PC-3 (cell line): ENCODE results near the gene GPN3. TPM values are rescaled to one million over a fixed set of nuclear protein-coding genes. Genes with fewer than 3 reads are reported as not detected.

ENCODE experiments used
- ATAC-seq: fragments of 200-7000 bp; cut with Tn5 transposase; 2 replicates; pipeline ENCODE4 v1.9.1; 2020; ENCODE audit warnings: mild to moderate bottlenecking, moderate library complexity
- BruUV-seq: library from RNA; stranded (reverse); fragments of 400-500 nt; replicated peaks from 2 replicates; lab custom pipeline; 2021; lab: Mats Ljungman, UMichigan
- CTCF ChIA-PET: fragments of 300-600 bp; sonication (Branson Sonifier 250); formaldehyde crosslinking; loops from one replicate; lab custom pipeline; 2022; ENCODE audit warnings: antibody characterized with exemption; lab: Charles Lee
- POLR2A ChIA-PET: fragments of 300-600 bp; sonication (Branson Sonifier 250); formaldehyde crosslinking; loops from one replicate; lab custom pipeline; 2022; ENCODE audit warnings: antibody characterized with exemption; ENCODE audit not compliant: unreplicated experiment; lab: Charles Lee
- DNase-seq: peaks from one replicate; pipeline ENCODE4 v3.0.0-alpha.2; 2015
- H2AFZ ChIP-seq: fragments of 300-600 bp; sonication (generic); 2 replicates; pipeline ENCODE4 v1.6.0; 2016; ENCODE audit warnings: antibody characterized with exemption, low read length
- H3F3A ChIP-seq: fragments of 300-600 bp; sonication (generic); one replicate; pipeline ENCODE4 v1.6.0; 2017; ENCODE audit warnings: antibody characterized with exemption, low read length, control low read depth, mild to moderate bottlenecking; ENCODE audit not compliant: unreplicated experiment
- H3K27ac ChIP-seq: fragments of 300-600 bp; sonication (generic); 2 replicates; pipeline ENCODE4 v1.5.1; 2016; ENCODE audit warnings: mild to moderate bottlenecking, low read length
- H3K27me3 ChIP-seq: fragments of 300-600 bp; sonication (generic); 2 replicates; pipeline ENCODE4 v1.6.1; 2016; ENCODE audit warnings: low read length, mixed read lengths
- H3K36me3 ChIP-seq: fragments of 300-600 bp; sonication (generic); 2 replicates; pipeline ENCODE4 v1.6.1; 2016; ENCODE audit warnings: low read depth, mixed run types, low read length, mixed read lengths
- H3K4me1 ChIP-seq: fragments of 300-600 bp; sonication (generic); 2 replicates; pipeline ENCODE4 v1.5.1; 2016; ENCODE audit warnings: low read length; ENCODE audit not compliant: insufficient read depth
- H3K4me2 ChIP-seq: fragments of 300-600 bp; sonication (generic); 2 replicates; pipeline ENCODE4 v1.6.0; 2016; ENCODE audit warnings: low read length
- H3K4me3 ChIP-seq: fragments of 300-600 bp; sonication (generic); 2 replicates; pipeline ENCODE4 v1.5.1; 2016; ENCODE audit warnings: mild to moderate bottlenecking, low read length, mixed read lengths
- H3K79me2 ChIP-seq: fragments of 300-600 bp; sonication (generic); 2 replicates; pipeline ENCODE4 v1.6.1; 2017; ENCODE audit warnings: low read length, mixed read lengths
- H3K9ac ChIP-seq: fragments of 300-600 bp; sonication (generic); 2 replicates; pipeline ENCODE4 v1.6.0; 2016; ENCODE audit warnings: mild to moderate bottlenecking, low read length
- H3K9me2 ChIP-seq: fragments of 300-600 bp; sonication (generic); replicated peaks from 2 replicates; pipeline ENCODE4 v1.6.1; 2016; ENCODE audit warnings: mixed run types, low read length, mixed read lengths
- H3K9me3 ChIP-seq: fragments of 300-600 bp; sonication (generic); 2 replicates; pipeline ENCODE4 v1.6.1; 2016; ENCODE audit warnings: low read length, mixed read lengths
- H4K20me1 ChIP-seq: fragments of 300-600 bp; sonication (generic); 2 replicates; pipeline ENCODE4 v1.6.1; 2016; ENCODE audit warnings: low read length, mixed read lengths
- EZH2 ChIP-seq: fragments of 300-600 bp; sonication (generic); IDR thresholded peaks from one replicate; pipeline ENCODE4 v1.6.1; 2017; ENCODE audit warnings: antibody characterized with exemption, mild to moderate bottlenecking, low read length; ENCODE audit not compliant: unreplicated experiment
- EZH2phosphoT487 ChIP-seq: fragments of 300-600 bp; sonication (generic); IDR thresholded peaks from 2 replicates; pipeline ENCODE4 v1.6.1; 2018; ENCODE audit warnings: mild to moderate bottlenecking, antibody characterized with exemption, low read length, borderline replicate concordance
- intact Hi-C: fragments of 100-400 bp; cut with micrococcal nuclease; formaldehyde crosslinking; loops from 2 replicates; pipeline ENCODE4 v1.9.0; 2023
- total RNA-seq: library from RNA; depleted of rRNA; stranded (reverse); fragments of >200 nt; gene quantifications from 2 replicates; pipeline ENCODE4 v1.2.3, GENCODE V29; 2014
- TF ChIP-seq, protein P1 (sequence below): fragments of 300-600 bp; sonication (generic); conservative IDR thresholded peaks from 2 replicates; pipeline ENCODE4 v1.5.1; 2017; ENCODE audit warnings: antibody characterized with exemption, low read depth, mild to moderate bottlenecking, low read length

GPN3 gene
- total RNA-seq, 1 experiment from 2014 or later, result 32.5 TPM

DNA sequence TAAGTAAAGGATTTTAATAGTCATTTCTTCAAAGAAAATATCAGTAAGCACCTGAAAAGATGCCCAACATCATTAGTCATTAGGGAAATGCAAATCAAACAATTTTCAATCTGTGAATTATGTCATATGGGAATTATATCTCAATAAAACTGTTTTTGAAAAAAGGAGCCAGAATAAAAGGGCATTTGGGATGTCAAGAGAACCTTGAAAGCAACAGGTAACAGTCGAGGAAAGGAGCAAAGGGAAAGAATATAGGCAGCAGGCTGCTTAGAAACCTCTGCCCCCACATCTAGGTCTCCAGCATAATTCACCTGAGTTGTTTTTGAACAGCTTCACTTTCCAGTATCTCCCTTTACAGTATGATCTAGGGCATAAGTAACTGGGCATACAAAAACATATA is 46.3 kb upstream of the GPN3 start:
- ChIA-PET CTCF (no interaction called here), POLR2A (no interaction called here)
- Histone ChIP-seq H3F3A (no peaks in the 10 kb centered on the region), H3K4me2 (no peak overlapping the region), H3K9me3 (no peaks in the 10 kb centered on the region), H3K9ac (no peak overlapping the region), H3K79me2 (no peaks in the 10 kb centered on the region), H3K27ac (no peak overlapping the region), H4K20me1 (no peaks in the 10 kb centered on the region), H3K36me3 (no peaks in the 10 kb centered on the region), H3K4me3 (no peak overlapping the region), H3K4me1 (peaks cover 5% of the 10 kb centered on the region; the same call in 1 of the 2 replicates), H3K27me3 (no peaks in the 10 kb centered on the region), H3K9me2 (no peaks in the 10 kb centered on the region), H2AFZ (no peak overlapping the region)
- BruUV-seq, result no TSS peak
- TF ChIP-seq EZH2 (no peak), EZH2phosphoT487 (no peak)
- TF ChIP-seq, protein P1, sequence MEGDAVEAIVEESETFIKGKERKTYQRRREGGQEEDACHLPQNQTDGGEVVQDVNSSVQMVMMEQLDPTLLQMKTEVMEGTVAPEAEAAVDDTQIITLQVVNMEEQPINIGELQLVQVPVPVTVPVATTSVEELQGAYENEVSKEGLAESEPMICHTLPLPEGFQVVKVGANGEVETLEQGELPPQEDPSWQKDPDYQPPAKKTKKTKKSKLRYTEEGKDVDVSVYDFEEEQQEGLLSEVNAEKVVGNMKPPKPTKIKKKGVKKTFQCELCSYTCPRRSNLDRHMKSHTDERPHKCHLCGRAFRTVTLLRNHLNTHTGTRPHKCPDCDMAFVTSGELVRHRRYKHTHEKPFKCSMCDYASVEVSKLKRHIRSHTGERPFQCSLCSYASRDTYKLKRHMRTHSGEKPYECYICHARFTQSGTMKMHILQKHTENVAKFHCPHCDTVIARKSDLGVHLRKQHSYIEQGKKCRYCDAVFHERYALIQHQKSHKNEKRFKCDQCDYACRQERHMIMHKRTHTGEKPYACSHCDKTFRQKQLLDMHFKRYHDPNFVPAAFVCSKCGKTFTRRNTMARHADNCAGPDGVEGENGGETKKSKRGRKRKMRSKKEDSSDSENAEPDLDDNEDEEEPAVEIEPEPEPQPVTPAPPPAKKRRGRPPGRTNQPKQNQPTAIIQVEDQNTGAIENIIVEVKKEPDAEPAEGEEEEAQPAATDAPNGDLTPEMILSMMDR, result no peak
- intact Hi-C loops, result no loop called here
- DNase-seq, result no peak
- ATAC-seq, result no peak

- H3K79me2 ChIP-seq, result no peaks in the 10 kb centered on the region
- H3K36me3 ChIP-seq, result no peaks in the 10 kb centered on the region
- no TSS peak for BruUV-seq
- H4K20me1 ChIP-seq, result no peaks in the 10 kb centered on the region
- H2AFZ ChIP-seq, result no peak overlapping the region
- H3K4me1 ChIP-seq, result peaks cover 5% of the 10 kb centered on the region; the same call in 1 of the 2 replicates
- no peaks in the 10 kb centered on the region for H3K9me3 ChIP-seq
- H3K27ac ChIP-seq, result no peak overlapping the region
- no peak for TF ChIP-seq EZH2phosphoT487
- intact Hi-C loops, result no loop called here
- no peak overlapping the region for H3K4me3 ChIP-seq
- H3K9ac ChIP-seq, result no peak overlapping the region
- H3K27me3 ChIP-seq, result no peaks in the 10 kb centered on the region
- no peaks in the 10 kb centered on the region for H3K9me2 ChIP-seq
- POLR2A ChIA-PET, result no interaction called here
- H3F3A ChIP-seq, result no peaks in the 10 kb centered on the region
- ATAC-seq (no peak), DNase-seq (no peak)
- CTCF ChIA-PET, result interaction anchor here (0.5 to 1.1 kb wide), 5 partner anchors 33 to 371 kb away, joined by 3 to 16 read pairs (median 4); partner anchors contain the start of genes FAM216A and GPN3
- no peak overlapping the region for H3K4me2 ChIP-seq
These were observed 45.8 kb upstream of the GPN3 start for GRCh38 chr12:110513842-110514241.

DNA sequence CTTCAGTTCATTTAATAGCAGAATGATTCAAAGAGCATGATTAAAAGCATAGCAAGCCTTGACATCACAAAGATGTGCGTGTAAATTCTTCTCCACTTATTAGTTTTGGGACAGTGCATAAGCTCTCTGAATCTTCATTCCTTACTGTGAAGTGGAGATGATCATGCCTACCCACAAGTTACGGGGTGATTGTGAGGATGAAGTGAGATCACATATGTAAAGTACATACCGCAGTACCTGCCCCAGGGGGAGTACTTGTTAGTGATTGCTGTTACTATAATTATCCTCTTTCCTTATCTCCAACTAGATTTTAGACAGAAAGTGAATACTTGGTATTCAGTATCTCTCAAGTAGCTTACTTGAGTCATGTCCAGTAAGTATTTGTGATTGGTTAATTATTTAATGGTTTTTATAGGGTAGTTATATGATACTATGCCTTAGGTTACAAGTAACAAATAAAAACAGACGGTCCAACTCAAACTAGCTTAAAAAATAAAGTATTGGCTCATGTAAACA is 40.1 kb upstream of the GPN3 start:
- intact Hi-C loops, result no loop called here

More for the DNA sequence above, 40.1 kb upstream of the GPN3 start:
- Histone ChIP-seq H3K27me3 (no peaks in the 10 kb centered on the region), H3F3A (no peaks in the 10 kb centered on the region), H3K9ac (no peak overlapping the region), H3K9me3 (no peaks in the 10 kb centered on the region), H3K4me2 (no peak overlapping the region), H4K20me1 (no peaks in the 10 kb centered on the region), H3K4me3 (no peak overlapping the region), H2AFZ (no peak overlapping the region), H3K27ac (no peak overlapping the region), H3K9me2 (no peaks in the 10 kb centered on the region), H3K4me1 (peaks cover 3% of the 10 kb centered on the region; the same call in 1 of the 2 replicates), H3K36me3 (no peaks in the 10 kb centered on the region), H3K79me2 (no peaks in the 10 kb centered on the region)
- POLR2A ChIA-PET, result no interaction called here
- TF ChIP-seq EZH2 (no peak), EZH2phosphoT487 (no peak)
- TF ChIP-seq, protein P1, result no peak
- CTCF ChIA-PET, result no interaction called here
- ATAC-seq, result no peak
- no peak for DNase-seq
- no TSS peak for BruUV-seq
